ENCODE data around the gene ARMC6. TPM values are rescaled to one million over a fixed set of nuclear protein-coding genes. Genes with fewer than 3 reads are reported as not detected.
A peak's percentile ranks its signal among the peaks of the same experiment; 100 is the strongest.
"Not testable (repeated sequence)": the region's sequence is repeated elsewhere in the genome, so short reads cannot be mapped to it uniquely, and the experiment has no call there.

ARMC6 gene
- total RNA-seq, 1 donor from 2014 or later, result 61.9 TPM

GRCh38 chr19:18999016-18999758, 34.2 kb upstream of the ARMC6 start:
- intact Hi-C loops (cut with micrococcal nuclease), result no loop called here
- Mint-ChIP-seq H3K4me1 (peaks cover 13% of the 10 kb centered on the region), H3K27ac (peak overlapping the region; percentile 29), H3K27me3 (no peaks in the 10 kb centered on the region), H3K4me3 (no peak overlapping the region), H3K9me3 (no peaks in the 10 kb centered on the region), H3K36me3 (ENCODE audit: low read depth) (peaks cover 49% of the 10 kb centered on the region)
- no peak for DNase-seq

DNA sequence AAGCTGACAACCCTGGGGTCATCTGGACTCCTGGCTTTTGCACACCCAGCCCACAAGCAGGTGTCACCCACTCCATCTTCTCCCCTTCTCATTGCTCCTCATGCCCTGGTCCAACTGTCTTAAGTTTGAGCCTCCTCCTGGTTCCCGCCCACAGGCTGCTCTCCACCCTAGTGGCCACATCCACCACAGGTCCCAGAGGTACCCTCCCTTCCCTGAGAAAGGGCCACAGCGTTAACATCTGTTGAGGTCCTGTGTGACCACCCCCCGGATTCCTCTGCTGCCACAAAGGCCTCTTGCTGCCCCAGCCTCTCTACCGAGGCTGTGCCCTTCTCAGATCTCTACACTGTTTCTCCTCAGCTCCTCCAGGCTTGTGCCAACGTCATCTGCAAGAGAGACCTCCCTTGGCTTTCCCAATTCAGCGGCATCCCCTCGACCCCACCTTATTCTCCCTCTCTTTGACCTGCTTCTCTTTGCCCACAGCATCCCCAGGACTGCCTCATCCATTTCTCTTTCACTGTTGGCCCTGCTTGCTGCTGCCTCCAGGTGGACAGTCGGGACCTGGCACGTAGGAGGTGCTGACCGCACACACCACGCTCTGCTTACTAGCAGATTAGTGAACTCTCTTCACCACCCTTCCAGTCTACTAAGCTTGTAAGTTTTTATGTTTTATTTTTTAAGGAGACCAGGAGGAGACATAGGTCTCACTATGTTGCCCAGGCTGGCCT, 33.3 kb upstream of the ARMC6 start:
- H3K4me1 Mint-ChIP-seq, result peaks cover 13% of the 10 kb centered on the region
- H3K9me3 Mint-ChIP-seq, result no peaks in the 10 kb centered on the region
- no peak for DNase-seq
- no peak overlapping the region for H3K4me3 Mint-ChIP-seq
- H3K36me3 Mint-ChIP-seq (ENCODE audit: low read depth), result peaks cover 55% of the 10 kb centered on the region
- no peaks in the 10 kb centered on the region for H3K27me3 Mint-ChIP-seq
- intact Hi-C loops (cut with micrococcal nuclease), result no loop called here
- H3K27ac Mint-ChIP-seq, result peak overlapping the region; percentile 20

- Mint-ChIP-seq H3K27me3 (no peaks in the 10 kb centered on the region), H3K36me3 (ENCODE audit: low read depth) (peaks cover 60% of the 10 kb centered on the region), H3K4me1 (peaks cover 6% of the 10 kb centered on the region), H3K4me3 (no peak overlapping the region), H3K9me3 (no peaks in the 10 kb centered on the region), H3K27ac (no peak overlapping the region)
- no peak for DNase-seq
- intact Hi-C loops (cut with micrococcal nuclease), result no loop called here
These were observed 29.3 kb upstream of the ARMC6 start for GRCh38 chr19:19004144-19004543.

DNA sequence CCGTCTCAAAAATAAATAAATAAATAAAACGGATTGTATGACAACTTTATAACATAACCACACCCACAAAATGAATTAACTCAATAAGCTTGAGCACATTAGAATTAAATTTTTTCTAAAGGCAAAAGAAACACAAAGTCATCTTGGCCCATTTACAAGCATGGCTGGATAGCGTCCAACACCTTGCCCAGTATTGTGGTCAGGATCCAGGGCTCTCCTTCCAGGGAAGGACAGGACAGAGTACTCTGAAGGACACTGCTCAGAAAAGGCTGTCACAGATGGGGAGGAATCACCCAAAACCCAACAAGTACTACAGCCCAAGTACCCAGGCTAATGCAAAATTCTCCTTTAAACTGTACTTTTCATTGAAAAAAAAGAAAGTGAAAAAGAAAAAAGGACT, 27.2 kb upstream of the ARMC6 start:
- H3K4me1 Mint-ChIP-seq, result no peaks in the 10 kb centered on the region
- H3K27ac Mint-ChIP-seq, result no peak overlapping the region
- peaks cover 68% of the 10 kb centered on the region for H3K36me3 Mint-ChIP-seq (ENCODE audit: low read depth)

DNA sequence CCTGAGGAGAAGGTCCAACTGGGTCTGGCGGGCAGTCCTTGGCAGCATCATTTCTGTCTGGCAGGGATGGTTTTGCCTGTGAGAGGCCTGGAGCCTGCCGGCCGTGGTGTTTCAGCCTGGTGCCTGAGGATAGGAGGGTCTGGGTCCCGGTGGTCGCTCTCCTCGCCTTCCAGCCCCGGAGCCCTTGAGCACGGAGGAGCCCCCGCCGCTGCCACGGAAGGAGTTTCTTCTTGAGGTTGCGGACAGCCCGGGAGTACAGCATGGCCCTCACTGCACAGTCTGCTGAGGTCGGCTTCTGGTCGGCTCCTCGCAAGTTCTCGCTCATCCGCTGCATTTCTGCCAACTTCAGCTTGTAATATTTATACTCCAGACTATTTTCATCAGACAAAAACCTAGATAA, 23.5 kb upstream of the ARMC6 start:
- no peak for DNase-seq
- intact Hi-C loops (cut with micrococcal nuclease), result no loop called here
- Mint-ChIP-seq H3K27ac (no peak overlapping the region), H3K27me3 (no peaks in the 10 kb centered on the region), H3K4me1 (no peaks in the 10 kb centered on the region), H3K4me3 (no peak overlapping the region), H3K36me3 (ENCODE audit: low read depth) (peaks cover 58% of the 10 kb centered on the region), H3K9me3 (no peaks in the 10 kb centered on the region)

More for the DNA sequence above, 27.2 kb upstream of the ARMC6 start:
- DNase-seq, result no peak
- Mint-ChIP-seq H3K27me3 (no peaks in the 10 kb centered on the region), H3K9me3 (no peaks in the 10 kb centered on the region), H3K4me3 (no peak overlapping the region)
- intact Hi-C loops (cut with micrococcal nuclease), result no loop called here

DNA sequence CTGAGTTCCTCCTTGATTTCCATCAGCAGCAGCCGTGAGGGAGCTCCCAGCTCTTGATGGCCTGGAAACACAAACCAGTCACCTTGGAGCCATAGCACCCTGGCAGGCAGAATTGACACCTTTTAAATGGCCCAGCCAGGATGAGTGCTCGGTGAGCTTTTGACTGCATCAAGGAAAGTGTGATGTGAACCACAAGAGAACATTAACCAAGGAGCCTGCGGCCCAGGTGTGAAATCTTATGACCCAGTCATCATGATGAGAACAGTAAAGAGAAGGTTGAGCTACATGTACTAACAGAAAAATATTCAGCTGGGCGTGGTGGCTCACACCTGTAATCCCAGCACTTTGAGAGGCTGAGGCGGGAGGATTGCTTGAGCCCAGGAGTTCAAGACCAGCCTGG, 22.9 kb upstream of the ARMC6 start:
- Mint-ChIP-seq H3K27me3 (no peaks in the 10 kb centered on the region), H3K4me3 (no peak overlapping the region), H3K36me3 (ENCODE audit: low read depth) (peaks cover 54% of the 10 kb centered on the region), H3K4me1 (no peaks in the 10 kb centered on the region), H3K27ac (no peak overlapping the region), H3K9me3 (no peaks in the 10 kb centered on the region)
- intact Hi-C loops (cut with micrococcal nuclease), result no loop called here
- no peak for DNase-seq

GRCh38 chr19:19021115-19021514, 12.3 kb upstream of the ARMC6 start:
- DNase-seq, result no peak
- no peaks in the 10 kb centered on the region for H3K27me3 Mint-ChIP-seq
- intact Hi-C loops (cut with micrococcal nuclease), result no loop called here
- no peak overlapping the region for H3K4me3 Mint-ChIP-seq
- peaks cover 24% of the 10 kb centered on the region for H3K4me1 Mint-ChIP-seq
- H3K9me3 Mint-ChIP-seq, result no peaks in the 10 kb centered on the region
- H3K27ac Mint-ChIP-seq, result no peak overlapping the region
- peaks cover 67% of the 10 kb centered on the region for H3K36me3 Mint-ChIP-seq (ENCODE audit: low read depth)

- peaks cover 23% of the 10 kb centered on the region for H3K4me1 Mint-ChIP-seq
- intact Hi-C loops (cut with micrococcal nuclease), result no loop called here
- peak overlapping the region; percentile 6 for H3K4me3 Mint-ChIP-seq
- no peaks in the 10 kb centered on the region for H3K9me3 Mint-ChIP-seq
- H3K36me3 Mint-ChIP-seq (ENCODE audit: low read depth), result peaks cover 65% of the 10 kb centered on the region
- peak overlapping the region; percentile 50 for H3K27ac Mint-ChIP-seq
- no peak for DNase-seq
- H3K27me3 Mint-ChIP-seq, result no peaks in the 10 kb centered on the region
These were observed 10.9 kb upstream of the ARMC6 start for GRCh38 chr19:19022380-19022961.

DNA sequence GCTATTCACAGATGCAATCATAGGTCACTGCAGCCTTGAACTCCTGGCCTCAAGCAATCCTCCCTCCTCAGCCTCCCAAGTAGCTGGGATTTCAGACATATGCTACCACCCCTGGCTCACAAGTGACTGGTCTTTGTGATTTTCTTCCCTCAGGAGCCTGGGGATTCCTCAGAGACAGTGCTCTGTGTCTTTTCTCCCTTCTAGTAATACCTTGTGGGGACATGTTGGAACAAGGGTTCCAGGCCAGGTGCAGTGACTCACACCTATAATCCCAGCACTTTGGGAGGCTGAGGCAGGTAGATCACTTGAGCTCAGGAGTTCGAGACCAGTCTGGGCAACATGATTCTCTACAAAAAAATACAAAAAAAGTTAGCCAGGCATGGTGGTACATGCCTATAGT, 10.0 kb upstream of the ARMC6 start:
- DNase-seq; H3K9me3 Mint-ChIP-seq; intact Hi-C loops (cut with micrococcal nuclease); H3K4me3 Mint-ChIP-seq; H3K27me3 Mint-ChIP-seq; H3K27ac Mint-ChIP-seq: not testable (repeated sequence)
- H3K36me3 Mint-ChIP-seq (ENCODE audit: low read depth), result peaks cover 67% of the 10 kb centered on the region
- peaks cover 28% of the 10 kb centered on the region for H3K4me1 Mint-ChIP-seq

DNA sequence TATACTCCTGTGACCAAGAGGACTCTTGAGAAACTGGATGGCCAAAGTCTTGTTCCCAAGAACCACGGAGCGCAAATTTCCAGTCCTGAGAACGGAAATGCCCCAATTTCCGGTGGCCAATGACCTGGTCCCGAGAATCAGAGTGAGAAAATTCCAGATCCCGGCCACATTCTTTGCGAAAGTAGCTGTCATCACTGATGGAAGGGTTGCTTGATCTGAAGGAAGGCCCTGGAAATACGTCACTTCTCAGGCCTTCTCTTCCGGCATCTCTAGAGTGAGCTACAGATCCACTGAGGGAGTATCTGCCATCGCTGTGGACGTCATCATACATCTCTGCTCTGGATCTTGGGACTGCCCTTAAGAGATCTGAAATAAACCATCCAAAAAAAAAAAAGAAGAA, 7.5 kb upstream of the ARMC6 start:
- Mint-ChIP-seq H3K4me1 (peaks cover 33% of the 10 kb centered on the region), H3K4me3 (no peak overlapping the region), H3K27ac (no peak overlapping the region), H3K36me3 (ENCODE audit: low read depth) (peaks cover 67% of the 10 kb centered on the region), H3K27me3 (no peaks in the 10 kb centered on the region), H3K9me3 (no peaks in the 10 kb centered on the region)
- no peak for DNase-seq
- intact Hi-C loops (cut with micrococcal nuclease), result no loop called here

GRCh38 chr19:19026299-19026971, 7.0 kb upstream of the ARMC6 start:
- Mint-ChIP-seq H3K27ac (no peak overlapping the region), H3K27me3 (no peaks in the 10 kb centered on the region), H3K9me3 (no peaks in the 10 kb centered on the region), H3K36me3 (ENCODE audit: low read depth) (peaks cover 65% of the 10 kb centered on the region), H3K4me3 (no peak overlapping the region), H3K4me1 (peaks cover 32% of the 10 kb centered on the region)
- intact Hi-C loops (cut with micrococcal nuclease), result no loop called here
- DNase-seq, result no peak

DNA sequence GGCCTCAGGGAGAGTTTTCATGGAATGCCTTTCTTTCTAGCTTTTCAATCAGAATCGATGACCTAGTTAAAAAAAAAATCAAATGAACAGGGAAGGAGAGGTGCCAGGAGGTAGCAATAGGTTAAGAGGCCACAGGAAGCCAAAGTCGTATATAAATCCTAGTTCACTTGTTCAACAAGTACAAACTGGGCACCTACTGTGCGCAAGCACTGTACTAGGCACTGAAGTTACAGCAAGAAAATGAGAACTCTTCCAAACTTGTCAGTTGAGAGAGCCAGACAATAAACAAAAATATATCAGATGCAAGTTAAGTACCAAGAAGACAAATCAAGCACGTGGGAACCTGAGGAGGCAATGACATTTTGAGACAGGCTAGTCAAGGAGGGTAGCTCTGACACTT, 6.2 kb upstream of the ARMC6 start:
- H3K27me3 Mint-ChIP-seq, result no peaks in the 10 kb centered on the region
- H3K36me3 Mint-ChIP-seq (ENCODE audit: low read depth), result peaks cover 65% of the 10 kb centered on the region
- intact Hi-C loops (cut with micrococcal nuclease), result no loop called here
- H3K4me3 Mint-ChIP-seq, result no peak overlapping the region
- no peak overlapping the region for H3K27ac Mint-ChIP-seq
- peaks cover 35% of the 10 kb centered on the region for H3K4me1 Mint-ChIP-seq
- DNase-seq, result no peak
- H3K9me3 Mint-ChIP-seq, result no peaks in the 10 kb centered on the region

- Mint-ChIP-seq H3K4me3 (no peak overlapping the region), H3K4me1 (peaks cover 26% of the 10 kb centered on the region), H3K27ac (no peak overlapping the region), H3K36me3 (ENCODE audit: low read depth) (peaks cover 56% of the 10 kb centered on the region), H3K9me3 (no peaks in the 10 kb centered on the region), H3K27me3 (no peaks in the 10 kb centered on the region)
- no peak for DNase-seq
- intact Hi-C loops (cut with micrococcal nuclease), result no loop called here
These were observed 4.9 kb upstream of the ARMC6 start for GRCh38 chr19:19028526-19028925.

DNA sequence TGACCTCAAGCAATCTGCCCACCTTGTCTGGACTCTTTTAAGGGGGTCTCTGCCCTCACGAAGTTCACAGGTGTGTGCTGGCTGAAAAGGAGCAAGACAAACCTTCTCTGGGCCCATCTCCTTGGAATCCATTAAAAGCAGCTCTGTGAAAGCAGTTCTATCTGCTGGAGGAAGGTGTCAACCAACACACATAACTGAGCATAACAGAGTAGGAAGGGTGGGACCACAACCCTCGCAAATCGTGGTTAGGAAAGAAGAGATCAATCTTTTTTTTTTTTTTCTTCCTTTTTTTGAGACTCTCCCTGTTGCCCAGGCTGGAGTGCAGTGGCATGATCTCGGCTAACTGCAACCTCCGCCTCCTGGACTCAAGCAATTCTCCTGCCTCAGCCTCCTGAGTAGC, 1.5 kb upstream of the ARMC6 start:
- no peak for DNase-seq
- Mint-ChIP-seq H3K4me1 (peaks cover 41% of the 10 kb centered on the region), H3K36me3 (ENCODE audit: low read depth) (peaks cover 43% of the 10 kb centered on the region), H3K4me3 (peak overlapping the region; percentile 89), H3K9me3 (no peaks in the 10 kb centered on the region), H3K27me3 (peaks cover 1% of the 10 kb centered on the region), H3K27ac (peak overlapping the region; percentile 88)
- intact Hi-C loops (cut with micrococcal nuclease), result loop anchor here (1.0 to 5.0 kb wide), 4 partner anchors 31 to 200 kb away; partner anchors contain the start of genes COPE, DDX49, SLC25A42 and TMEM161A
